NCI-H524 (cell line): Measurements from ENCODE around the gene PACS2.
"Not testable (repeated sequence)": the region's sequence is repeated elsewhere in the genome, so short reads cannot be mapped to it uniquely, and the experiment has no call there.

Source experiments
- DNase-seq, 2 experiments: peaks; one replicate each; lab custom pipeline; 2025; lab: John Stamatoyannopoulos, UW

PACS2 gene

GRCh38 chr14:105351410-105351809 lies 36.9 kb downstream of the PACS2 start:
- DNase-seq = no peak

DNA sequence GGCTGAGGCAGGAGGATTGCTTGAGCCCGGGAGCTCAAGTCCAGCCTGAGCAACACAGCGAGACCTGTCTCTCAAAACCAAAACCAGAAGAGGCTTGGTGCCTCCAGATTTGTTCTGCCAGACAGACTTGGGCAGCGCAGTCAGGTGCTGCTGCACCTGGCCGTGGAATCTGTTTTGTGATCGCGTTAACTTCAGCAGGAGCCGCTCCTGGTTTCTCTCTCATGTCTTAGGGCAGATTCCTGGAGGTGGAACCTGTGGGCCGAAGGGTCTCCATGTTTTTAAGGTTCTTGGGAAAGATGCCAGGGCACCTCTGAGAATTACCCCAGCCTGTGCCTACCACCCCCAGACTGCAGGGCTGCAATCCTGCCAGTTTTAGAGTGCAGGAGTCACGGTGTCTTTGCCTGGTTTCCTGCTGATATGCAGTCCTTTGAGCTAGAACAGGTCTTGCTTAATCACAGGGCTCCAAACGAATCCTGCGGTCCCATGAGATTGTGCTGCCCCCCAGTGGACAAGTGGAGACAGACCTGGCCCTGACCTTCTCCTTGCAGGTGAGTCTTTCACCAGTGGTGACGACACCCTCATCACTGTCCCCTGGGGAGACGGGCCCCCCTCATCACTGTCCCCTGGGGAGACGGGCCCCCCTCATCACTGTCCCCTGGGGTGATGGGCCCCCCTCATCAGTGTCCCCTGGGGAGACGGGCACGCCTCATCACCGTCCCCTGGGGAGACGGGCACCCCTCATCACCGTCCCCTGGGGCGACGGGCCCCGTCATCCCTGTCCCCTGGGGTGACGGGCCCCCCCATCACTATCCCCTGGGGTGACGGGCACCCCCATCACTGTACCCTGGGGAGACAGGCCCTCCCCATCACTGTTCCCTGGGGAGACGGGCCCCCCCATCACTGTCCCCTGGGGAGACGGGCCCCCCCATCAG lies 37.6 kb downstream of the PACS2 start:
- peak; percentile 77 to 93 for DNase-seq

GRCh38 chr14:105353136-105353535 lies 38.6 kb downstream of the PACS2 start:
- DNase-seq = no peak

DNA sequence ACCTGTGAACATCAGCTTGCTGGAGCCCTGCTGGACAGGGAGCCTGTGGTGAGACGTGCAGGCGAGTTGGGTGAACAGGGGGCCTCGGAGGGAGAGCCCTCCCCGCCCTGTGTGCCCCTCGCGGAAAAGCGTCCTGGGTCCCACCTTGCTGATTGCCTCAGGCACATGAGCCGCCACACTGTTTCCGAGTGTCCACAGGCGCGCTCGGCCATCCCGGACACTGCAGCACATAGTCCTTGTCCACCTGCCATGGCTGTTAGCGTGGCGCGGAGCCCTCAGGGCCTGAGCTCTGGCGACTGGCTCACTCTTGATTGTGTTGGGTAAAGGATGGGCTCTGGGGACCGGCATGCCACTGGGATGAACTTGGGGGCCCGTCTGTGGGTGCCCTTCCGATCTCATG lies 40.0 kb downstream of the PACS2 start:
- DNase-seq = no peak

GRCh38 chr14:105355049-105355575 lies 40.6 kb downstream of the PACS2 start:
- no peak for DNase-seq

- no peak for DNase-seq
Observed at GRCh38 chr14:105355850-105356604, 41.5 kb downstream of the PACS2 start.

GRCh38 chr14:105356927-105357326 lies 42.4 kb downstream of the PACS2 start:
- DNase-seq = no peak

DNA sequence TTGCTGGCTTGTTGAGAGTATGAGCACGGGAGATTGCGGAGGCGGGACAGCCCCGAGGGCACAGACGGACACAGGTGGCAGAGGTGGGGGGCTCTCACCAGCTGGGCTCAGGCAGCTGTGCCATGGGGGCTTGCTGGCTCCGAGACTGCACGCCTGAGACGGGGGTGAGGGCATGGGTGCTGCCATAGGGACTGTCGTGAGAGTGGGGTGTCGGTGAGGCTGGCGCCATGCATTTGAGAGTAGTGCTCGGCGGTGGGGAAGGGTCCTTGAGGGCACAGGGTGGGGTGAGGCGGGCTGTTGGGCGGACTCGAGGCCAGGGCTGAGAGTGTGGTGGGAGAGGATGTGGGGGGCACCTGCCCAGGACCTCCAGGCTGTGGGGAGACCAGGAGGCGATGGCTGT lies 43.1 kb downstream of the PACS2 start:
- DNase-seq = no peak

- DNase-seq = no peak
Observed at GRCh38 chr14:105358140-105358846, 43.7 kb downstream of the PACS2 start.

- no peak for DNase-seq
Observed at GRCh38 chr14:105358943-105359342, 44.4 kb downstream of the PACS2 start.

- DNase-seq = not testable (repeated sequence)
Observed at GRCh38 chr14:105361412-105361811, 46.9 kb downstream of the PACS2 start.

- DNase-seq = no peak
Observed at GRCh38 chr14:105363847-105364708, 49.5 kb downstream of the PACS2 start.

DNA sequence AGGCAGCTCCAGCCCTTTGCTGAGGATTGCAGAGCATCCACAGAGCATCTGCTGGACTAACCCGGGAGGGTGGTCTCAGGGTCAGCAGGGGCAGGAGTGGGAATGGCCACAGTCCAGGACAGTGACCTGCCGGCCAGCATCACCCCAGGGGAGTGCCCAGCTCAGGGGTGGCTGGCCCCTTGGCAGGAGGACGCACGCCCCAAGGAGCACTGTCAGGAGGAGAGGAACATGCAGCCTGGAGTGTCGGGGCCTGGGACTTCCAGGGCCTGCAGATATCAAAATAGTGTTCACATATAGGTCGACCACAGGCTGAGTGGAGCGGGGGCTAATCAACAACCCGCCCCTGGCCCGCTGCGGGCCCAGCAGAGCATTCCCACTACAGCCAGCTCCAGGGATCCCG lies 50.6 kb downstream of the PACS2 start:
- no peak for DNase-seq

- DNase-seq = no peak
Observed at GRCh38 chr14:105365681-105366080, 51.1 kb downstream of the PACS2 start.

- DNase-seq = no peak
Observed at GRCh38 chr14:105366386-105367074, 52.0 kb downstream of the PACS2 start.

DNA sequence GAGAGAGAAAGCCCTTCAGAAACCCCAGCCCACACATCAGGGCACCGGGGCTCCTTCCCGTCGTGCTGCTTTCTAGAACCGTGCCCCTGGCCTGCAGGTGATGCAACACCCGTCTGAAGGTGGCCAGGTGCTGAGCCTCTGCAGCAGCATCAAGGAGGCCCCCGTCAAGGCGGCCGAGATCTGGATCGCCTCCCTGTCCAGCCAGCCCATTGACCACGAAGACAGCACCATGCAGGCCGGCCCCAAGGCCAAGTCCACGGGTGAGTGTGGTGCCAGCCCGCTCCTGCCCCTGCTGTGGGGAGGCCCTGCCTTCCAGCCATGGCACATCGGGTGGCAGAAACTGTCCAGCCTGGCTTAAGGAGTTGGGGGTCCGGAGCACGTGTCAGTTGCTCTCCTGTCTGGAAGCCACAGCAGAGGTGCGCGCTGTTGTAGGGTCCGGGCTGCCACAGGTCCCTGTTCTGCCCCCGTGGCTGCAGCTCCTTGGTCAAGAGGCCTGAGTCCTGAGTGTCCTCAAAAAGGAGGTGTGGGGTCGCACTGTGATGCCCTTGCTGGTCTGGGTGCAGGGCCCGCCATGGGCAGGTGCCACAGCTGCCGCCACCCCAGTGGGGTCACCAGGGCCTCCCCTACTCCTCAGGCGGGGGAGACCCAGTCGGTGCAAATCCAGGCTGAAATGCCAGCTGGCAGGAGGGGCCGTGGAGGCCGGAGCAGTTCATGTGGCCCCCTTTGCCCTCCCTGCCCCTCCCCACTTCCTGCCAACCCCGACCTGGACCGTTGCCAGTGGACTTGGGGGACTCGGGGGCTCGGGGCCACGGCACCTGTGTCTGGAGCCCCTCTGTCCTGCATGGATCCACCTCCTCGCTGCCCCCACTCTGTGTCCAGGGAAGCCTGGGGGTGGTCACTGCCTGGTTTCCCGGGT lies 52.8 kb downstream of the PACS2 start:
- DNase-seq = no peak

- DNase-seq = no peak
Observed at GRCh38 chr14:105368032-105368417, 53.5 kb downstream of the PACS2 start.

GRCh38 chr14:105368426-105368825 lies 53.9 kb downstream of the PACS2 start:
- no peak for DNase-seq

DNA sequence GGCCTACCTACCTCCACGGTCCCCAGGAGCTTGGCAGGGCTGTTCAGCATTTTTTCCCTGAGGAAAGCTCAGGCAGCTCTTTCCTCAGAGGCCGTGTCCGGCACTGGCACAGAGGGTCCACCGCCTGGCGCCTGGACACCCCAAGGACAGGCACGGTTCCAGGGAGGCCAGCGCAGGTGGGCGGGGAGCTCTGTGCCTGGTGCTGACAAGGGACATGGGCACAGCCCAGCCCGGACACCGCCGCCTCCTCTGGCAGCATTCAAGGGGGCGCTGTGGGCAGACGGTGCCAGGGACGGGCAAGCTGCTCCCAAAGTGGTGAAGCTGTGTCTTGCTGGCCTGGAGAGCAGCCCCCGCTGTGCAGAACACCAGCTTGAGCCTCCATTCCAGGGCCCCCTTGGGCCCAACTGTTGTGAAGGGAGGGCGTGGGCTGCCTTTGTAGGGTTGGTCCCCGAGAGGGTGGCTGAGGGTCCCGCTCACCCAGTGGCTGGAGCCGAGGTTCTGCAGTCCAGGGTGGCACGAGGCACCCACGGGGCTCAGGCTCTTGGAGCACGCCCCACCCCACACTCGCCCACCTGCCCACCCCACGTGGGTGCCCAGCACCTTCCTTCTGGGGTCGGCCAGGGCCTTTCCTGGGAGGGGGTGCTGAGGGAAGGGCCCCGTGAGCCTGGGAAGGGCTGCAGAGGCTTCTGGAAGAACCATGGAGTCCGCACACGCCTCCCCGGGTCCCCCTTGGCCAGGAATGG lies 54.5 kb downstream of the PACS2 start:
- no peak for DNase-seq
